Ectodermal cell (in vitro differentiated cells): ENCODE results near the gene FASTK.
"Not testable (repeated sequence)": the region's sequence is repeated elsewhere in the genome, so short reads cannot be mapped to it uniquely, and the experiment has no call there.

Experiments
- H3K27ac ChIP-seq: 2 replicates; pipeline ENCODE4 v1.7.0; 2013; ENCODE audit warnings: mild to moderate bottlenecking, low read depth, low read length; ENCODE audit not compliant: insufficient read depth, poor library complexity, severe bottlenecking
- H3K27me3 ChIP-seq: 2 replicates; pipeline ENCODE4 v1.7.0; 2013; ENCODE audit warnings: mild to moderate bottlenecking, low read length; ENCODE audit not compliant: insufficient read depth, control insufficient read depth, poor library complexity, severe bottlenecking
- H3K36me3 ChIP-seq: one replicate; pipeline ENCODE4 v1.7.0; 2013; ENCODE audit warnings: low read length; ENCODE audit not compliant: control insufficient read depth, insufficient read depth
- H3K4me1 ChIP-seq: one replicate; pipeline ENCODE4 v1.7.0; 2013; ENCODE audit warnings: low read length; ENCODE audit not compliant: control insufficient read depth, insufficient read depth
- H3K4me3 ChIP-seq: 2 replicates; pipeline ENCODE4 v1.7.0; 2013; ENCODE audit warnings: low read depth, low read length, control low read depth; ENCODE audit not compliant: insufficient read depth
- H3K9me3 ChIP-seq: 2 replicates; pipeline ENCODE4 v1.7.0; 2013; ENCODE audit warnings: mild to moderate bottlenecking, low read length, moderate library complexity; ENCODE audit not compliant: control insufficient read depth
- WGBS, 2 experiments: methylation state at CpG; one replicate each; pipeline ENCODE4 v1.1.7; 2013; ENCODE audit warnings: missing lambda C conversion rate in 2 of 2; 5-methylcytosine and 5-hydroxymethylcytosine counted together

Gene FASTK

GRCh38 chr7:151035026-151035717 lies 45.4 kb downstream of the FASTK start:
- H3K27ac ChIP-seq, result no peak overlapping the region
- no peaks in the 10 kb centered on the region for H3K4me1 ChIP-seq
- H3K27me3 ChIP-seq, result no peaks in the 10 kb centered on the region
- 92 to 93% methylated on average over 21 of the region's 21 CpGs for WGBS, 2 experiments
- H3K36me3 ChIP-seq, result no peaks in the 10 kb centered on the region
- H3K4me3 ChIP-seq, result no peak overlapping the region
- no peaks in the 10 kb centered on the region for H3K9me3 ChIP-seq

GRCh38 chr7:151034312-151035025 lies 46.1 kb downstream of the FASTK start:
- Histone ChIP-seq H3K9me3 (no peaks in the 10 kb centered on the region), H3K36me3 (no peaks in the 10 kb centered on the region), H3K27ac (no peak overlapping the region), H3K4me3 (no peak overlapping the region), H3K27me3 (no peaks in the 10 kb centered on the region), H3K4me1 (no peaks in the 10 kb centered on the region)
- WGBS, 2 experiments, result 94 to 95% methylated on average over 21 of the region's 21 CpGs

- Histone ChIP-seq H3K9me3 (no peaks in the 10 kb centered on the region), H3K4me1 (no peaks in the 10 kb centered on the region), H3K36me3 (no peaks in the 10 kb centered on the region), H3K27ac (no peak overlapping the region), H3K27me3 (no peaks in the 10 kb centered on the region), H3K4me3 (no peak overlapping the region)
- WGBS, 2 experiments, result 90% methylated on average over 5 of the region's 5 CpGs
Observed at GRCh38 chr7:151033864-151034249, 46.8 kb downstream of the FASTK start.

- 90 to 91% methylated on average over 17 of the region's 17 CpGs for WGBS, 2 experiments
- Histone ChIP-seq H3K27me3 (no peaks in the 10 kb centered on the region), H3K36me3 (no peaks in the 10 kb centered on the region), H3K4me3 (no peak overlapping the region), H3K9me3 (no peaks in the 10 kb centered on the region), H3K27ac (no peak overlapping the region), H3K4me1 (no peaks in the 10 kb centered on the region)
Observed at GRCh38 chr7:151032936-151033863, 47.4 kb downstream of the FASTK start.

- H3K36me3 ChIP-seq, result no peaks in the 10 kb centered on the region
- peaks cover 5% of the 10 kb centered on the region for H3K4me1 ChIP-seq
- no peaks in the 10 kb centered on the region for H3K27me3 ChIP-seq
- 96 to 98% methylated on average over 4 of the region's 4 CpGs for WGBS, 2 experiments
- H3K9me3 ChIP-seq, result no peaks in the 10 kb centered on the region
- H3K4me3 ChIP-seq, result no peak overlapping the region
- H3K27ac ChIP-seq, result no peak overlapping the region
Observed at GRCh38 chr7:151031011-151031410, 49.6 kb downstream of the FASTK start.

GRCh38 chr7:151028948-151029501 lies 51.6 kb downstream of the FASTK start:
- Histone ChIP-seq H3K4me3 (peak overlapping the region; percentile 89), H3K9me3 (no peaks in the 10 kb centered on the region), H3K36me3 (no peaks in the 10 kb centered on the region), H3K27me3 (no peaks in the 10 kb centered on the region), H3K4me1 (peaks cover 5% of the 10 kb centered on the region), H3K27ac (no peak overlapping the region)
- WGBS, 2 experiments, result 72 to 74% methylated on average over 17 of the region's 17 CpGs

- Histone ChIP-seq H3K27ac (peak within 1 kb of the TSS; percentile 83), H3K27me3 (no peaks in the 10 kb centered on the region), H3K36me3 (no peaks in the 10 kb centered on the region), H3K4me1 (peaks cover 5% of the 10 kb centered on the region), H3K4me3 (peak within 1 kb of the TSS; percentile 89), H3K9me3 (no peaks in the 10 kb centered on the region)
- WGBS, 2 experiments, result 1 to 2% methylated on average over 53 of the region's 53 CpGs
Observed at GRCh38 chr7:151028131-151028947, 52.3 kb downstream of the FASTK start, which contains the start of gene ABCB8. Gene ABCB8 (plus strand): TSS chr7:151028450. CDS start chr7:151028516, 66 bp downstream.

GRCh38 chr7:151027728-151028130 lies 52.9 kb downstream of the FASTK start:
- not testable (repeated sequence) for H3K27me3 ChIP-seq, H3K4me1 ChIP-seq, H3K36me3 ChIP-seq, H3K9me3 ChIP-seq
- peak overlapping the region; percentile 89 for H3K4me3 ChIP-seq
- WGBS, 2 experiments, result 10 to 14% methylated on average over 16 of the region's 16 CpGs
- H3K27ac ChIP-seq, result peak overlapping the region; percentile 70
